Activated T-cell treated with anti-CD3 and anti-CD28 coated beads, Interleukin-2, amount 50 U/mL, for 4 hours (primary cell): Measurements from ENCODE around the gene ZNF205. TPM values are rescaled to one million over a fixed set of nuclear protein-coding genes. Genes with fewer than 3 reads are reported as not detected.
A peak's percentile ranks its signal among the peaks of the same experiment; 100 is the strongest.

Experiments used
- ATAC-seq, 2 donors: fragments of 200-7000 bp; cut with Tn5 transposase; one replicate each; pipeline ENCODE4 v1.10.0; 2021
- DNase-seq: peaks from one replicate; pipeline ENCODE4 v3.0.0-alpha.2; 2020
- H3K27me3 Mint-ChIP-seq: one replicate; pipeline ENCODE4 v1.8.0; 2021; ENCODE audit warnings: low read depth, mixed read lengths
- H3K36me3 Mint-ChIP-seq: one replicate; pipeline ENCODE4 v1.8.0; 2022; ENCODE audit warnings: mixed read lengths; ENCODE audit not compliant: insufficient read depth
- H3K4me1 Mint-ChIP-seq: one replicate; pipeline ENCODE4 v1.8.0; 2021; ENCODE audit warnings: low read depth, mixed read lengths
- H3K4me3 Mint-ChIP-seq: one replicate; pipeline ENCODE4 v1.8.0; 2021; ENCODE audit warnings: mild to moderate bottlenecking, moderate library complexity, mixed read lengths
- H3K9me3 Mint-ChIP-seq: one replicate; pipeline ENCODE4 v1.8.0; 2021; ENCODE audit warnings: mixed read lengths
- total RNA-seq, 3 donors: library from RNA; stranded (reverse); gene quantifications; one replicate each; pipeline ENCODE4 v1.2.1, GENCODE V29; 2021

Gene ZNF205
- total RNA-seq, 3 donors from 2014 or later, result 0.18 to 0.57 TPM; not detected in 1

DNA sequence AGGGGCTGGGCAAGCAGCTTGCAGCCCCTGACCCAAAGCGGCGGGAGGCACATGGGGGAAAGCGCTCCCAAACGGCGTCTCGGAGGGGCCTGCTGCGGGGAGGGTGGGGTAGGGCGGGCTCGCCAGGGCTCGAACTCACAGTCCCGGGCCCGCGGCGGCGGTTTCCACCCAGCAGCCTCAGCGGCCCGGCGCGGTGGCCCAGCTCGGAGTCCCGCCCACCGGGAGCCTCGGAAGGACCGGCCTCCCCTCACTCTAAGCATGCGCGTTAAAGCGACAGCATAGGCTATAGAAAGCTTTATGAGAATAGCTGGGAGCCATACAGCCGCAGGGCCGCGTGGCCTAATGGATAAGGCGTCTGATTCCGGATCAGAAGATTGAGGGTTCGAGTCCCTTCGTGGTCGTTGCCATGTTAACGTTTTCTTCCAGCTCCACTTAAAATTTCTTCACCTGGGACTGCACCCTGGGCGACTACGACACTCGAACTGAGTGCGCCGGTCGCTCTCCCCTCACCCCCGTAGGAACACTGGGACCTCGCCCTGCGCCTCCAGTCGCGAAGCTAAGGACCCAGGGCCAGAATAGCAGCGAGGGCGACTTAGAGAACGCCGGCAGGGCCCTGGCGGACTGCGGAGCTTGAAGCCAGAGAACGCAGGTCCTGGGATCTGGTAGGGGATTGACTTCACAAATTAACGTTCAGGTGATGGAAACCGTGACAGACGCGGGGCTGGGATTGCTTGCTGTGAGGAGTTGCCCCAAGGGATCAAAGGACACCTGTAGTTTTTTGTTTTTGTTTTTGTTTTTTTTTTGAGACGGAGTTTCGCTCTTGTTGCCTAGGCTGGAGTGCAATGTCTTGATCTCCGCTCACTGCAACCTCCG, 38.2 kb downstream of the ZNF205 start:
- Mint-ChIP-seq H3K36me3 (no peaks in the 10 kb centered on the region), H3K4me3 (peak overlapping the region; percentile 83), H3K9me3 (peaks cover 15% of the 10 kb centered on the region), H3K27me3 (peaks cover 5% of the 10 kb centered on the region), H3K4me1 (peaks cover 22% of the 10 kb centered on the region)
- peak; percentile 100 for DNase-seq
- peak; percentile 87 for ATAC-seq

DNA sequence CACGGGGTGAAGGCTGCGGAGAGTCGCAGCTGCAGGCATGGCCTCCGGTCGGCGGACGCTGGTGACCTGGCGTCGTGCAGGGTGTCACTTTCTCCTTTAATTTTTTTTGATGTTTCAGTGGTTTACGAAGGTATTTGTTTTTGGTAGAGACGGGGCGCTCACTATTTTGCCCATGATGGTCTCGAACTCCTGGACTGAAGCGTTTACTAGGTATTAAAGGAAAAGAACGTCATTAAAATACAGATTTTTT, 39.6 kb downstream of the ZNF205 start:
- H3K9me3 Mint-ChIP-seq, result peaks cover 15% of the 10 kb centered on the region
- peaks cover 22% of the 10 kb centered on the region for H3K4me1 Mint-ChIP-seq
- DNase-seq (no peak), ATAC-seq (no peak)
- H3K27me3 Mint-ChIP-seq, result peaks cover 5% of the 10 kb centered on the region
- H3K4me3 Mint-ChIP-seq, result peak overlapping the region; percentile 78
- no peaks in the 10 kb centered on the region for H3K36me3 Mint-ChIP-seq

DNA sequence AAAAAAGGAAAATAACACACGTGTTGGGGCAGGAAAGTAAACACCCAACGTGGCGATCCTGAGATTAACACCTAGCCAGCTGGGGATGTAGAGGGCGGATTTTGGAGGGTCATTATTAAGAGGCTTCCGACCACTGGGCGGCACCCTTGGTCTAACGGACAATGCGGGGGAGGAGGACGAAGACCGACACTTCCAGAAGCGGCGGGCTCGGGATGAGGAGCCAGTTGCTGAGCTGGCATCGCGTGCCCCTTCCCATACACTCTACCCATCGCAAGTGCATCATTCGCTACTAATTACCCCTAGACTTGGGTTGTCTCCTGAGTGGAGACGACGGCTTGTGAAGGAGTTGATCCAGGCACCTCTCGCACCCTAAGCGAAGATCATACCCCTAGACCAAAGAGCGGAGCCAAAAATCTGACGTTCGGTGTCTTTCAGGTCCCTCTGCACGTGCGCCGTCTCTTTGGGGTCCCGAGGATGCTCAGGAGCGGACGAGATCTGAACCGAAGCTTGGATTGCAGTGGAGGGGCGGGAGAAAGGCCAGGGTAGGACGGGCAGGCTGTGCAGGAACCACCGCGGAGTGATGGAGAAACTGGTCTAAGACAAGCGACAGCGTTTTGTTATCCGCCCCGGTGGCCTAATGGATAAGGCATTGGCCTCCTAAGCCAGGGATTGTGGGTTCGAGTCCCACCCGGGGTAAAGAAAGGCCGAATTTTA, 40.0 kb downstream of the ZNF205 start:
- H3K27me3 Mint-ChIP-seq, result peaks cover 5% of the 10 kb centered on the region
- peaks cover 22% of the 10 kb centered on the region for H3K4me1 Mint-ChIP-seq
- H3K9me3 Mint-ChIP-seq, result peaks cover 18% of the 10 kb centered on the region
- peak; percentile 5 to 18 for ATAC-seq
- peak overlapping the region; percentile 78 for H3K4me3 Mint-ChIP-seq
- peak; percentile 81 for DNase-seq
- no peaks in the 10 kb centered on the region for H3K36me3 Mint-ChIP-seq

DNA sequence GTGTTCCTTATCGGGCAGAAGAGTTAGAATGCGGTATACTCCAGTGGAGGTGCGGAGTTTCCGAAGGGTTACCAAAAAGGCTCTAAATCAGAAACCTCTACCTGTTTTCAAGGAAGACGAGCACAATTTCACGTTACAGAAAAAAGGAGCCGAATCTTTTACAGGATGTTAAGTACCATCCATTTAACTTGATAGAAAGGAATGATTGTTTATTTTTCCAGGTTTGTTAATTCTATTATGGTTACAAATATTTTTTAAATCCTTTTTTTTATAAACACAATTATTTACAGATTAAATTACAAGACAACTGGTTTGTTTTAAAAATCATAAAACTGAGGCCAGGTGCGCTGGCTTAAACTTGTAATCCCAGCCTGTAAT, 40.6 kb downstream of the ZNF205 start:
- peaks cover 22% of the 10 kb centered on the region for H3K9me3 Mint-ChIP-seq
- H3K36me3 Mint-ChIP-seq, result no peaks in the 10 kb centered on the region
- ATAC-seq (no peak), DNase-seq (no peak)
- H3K4me3 Mint-ChIP-seq, result peak overlapping the region; percentile 78
- peaks cover 5% of the 10 kb centered on the region for H3K27me3 Mint-ChIP-seq
- peaks cover 26% of the 10 kb centered on the region for H3K4me1 Mint-ChIP-seq

DNA sequence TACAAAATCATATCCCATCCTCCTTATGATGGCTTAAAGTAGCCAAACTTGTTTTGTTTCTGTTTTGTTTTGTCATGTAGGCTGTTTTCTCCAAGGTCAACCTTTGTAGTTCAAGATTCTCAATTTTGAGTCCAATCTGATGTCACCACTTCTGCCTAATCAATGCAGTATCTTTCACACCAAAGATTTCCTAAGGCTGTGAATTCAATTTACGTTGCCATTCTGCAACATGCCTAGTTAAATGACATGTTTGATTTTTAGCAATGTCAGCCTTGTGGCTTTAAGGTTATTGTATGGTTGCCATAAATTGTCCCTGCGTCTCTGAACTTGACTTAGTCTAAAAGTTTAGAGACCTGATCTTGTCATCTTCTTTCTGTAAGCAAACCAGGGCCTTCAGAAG, 42.8 kb downstream of the ZNF205 start:
- Mint-ChIP-seq H3K4me3 (no peak overlapping the region), H3K4me1 (peaks cover 36% of the 10 kb centered on the region), H3K36me3 (no peaks in the 10 kb centered on the region), H3K27me3 (peaks cover 5% of the 10 kb centered on the region), H3K9me3 (peaks cover 22% of the 10 kb centered on the region)
- no peak for DNase-seq
- no peak for ATAC-seq

DNA sequence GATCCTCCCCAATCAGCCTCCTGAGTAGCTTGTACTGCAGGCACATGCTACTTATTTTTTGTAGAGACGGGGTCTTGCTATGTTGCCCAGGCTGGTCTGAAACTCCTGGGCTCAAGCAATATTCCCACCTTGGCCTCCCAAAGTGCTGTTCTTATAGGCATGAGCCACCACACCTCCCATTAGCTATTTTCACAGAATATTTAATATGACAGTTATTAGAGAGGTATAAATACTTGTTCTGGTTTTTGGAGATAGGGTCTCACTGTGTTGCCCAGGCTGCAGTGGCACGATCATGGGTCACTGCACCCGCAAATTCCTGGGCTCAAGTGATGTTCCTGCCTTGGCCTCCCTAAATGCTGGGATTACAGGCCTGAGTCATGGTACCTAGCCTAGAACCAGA, 43.6 kb downstream of the ZNF205 start:
- Mint-ChIP-seq H3K36me3 (no peaks in the 10 kb centered on the region), H3K27me3 (peaks cover 5% of the 10 kb centered on the region), H3K9me3 (peaks cover 22% of the 10 kb centered on the region), H3K4me3 (no peak overlapping the region), H3K4me1 (peaks cover 32% of the 10 kb centered on the region)
- no peak for DNase-seq
- ATAC-seq, result no peak

DNA sequence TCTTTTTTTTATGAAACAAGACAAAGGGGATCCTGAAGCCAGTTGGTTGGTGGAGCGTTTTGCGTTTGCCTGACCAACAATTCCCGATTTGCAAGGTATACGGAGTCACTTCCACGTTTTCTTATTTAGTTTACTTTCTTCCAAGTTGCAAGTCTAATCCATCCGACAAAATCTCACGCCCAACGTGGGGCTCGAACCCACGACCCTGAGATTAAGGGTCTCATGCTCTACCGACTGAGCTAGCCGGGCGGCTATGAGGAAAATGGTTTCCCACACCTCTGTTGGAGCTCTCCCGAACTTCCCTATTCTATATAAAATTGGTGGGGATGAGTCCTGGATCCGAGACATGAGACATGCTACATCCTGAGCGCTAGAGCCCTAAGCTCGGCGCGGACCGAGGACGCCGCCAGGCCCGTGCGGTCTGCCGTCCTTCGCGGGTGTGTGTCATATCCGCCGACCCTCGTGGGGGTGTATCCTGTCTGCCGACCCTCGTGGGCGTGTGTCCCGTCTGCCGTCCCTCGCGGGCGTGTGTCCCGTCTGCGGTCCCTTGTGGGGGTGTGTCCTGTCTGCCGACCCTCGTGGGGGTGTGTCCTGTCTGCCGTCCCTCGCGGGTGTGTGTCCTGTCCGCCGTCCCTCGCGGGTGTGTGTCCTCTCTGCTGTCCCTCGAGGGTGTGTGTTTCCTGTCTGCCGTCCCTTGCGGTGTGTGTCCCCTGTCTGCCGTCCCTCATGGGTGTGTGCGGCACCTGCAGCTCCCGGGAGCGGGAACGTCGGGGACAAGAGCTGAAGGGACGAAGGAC, 45.0 kb downstream of the ZNF205 start:
- peak; percentile 5 to 23 for ATAC-seq

DNA sequence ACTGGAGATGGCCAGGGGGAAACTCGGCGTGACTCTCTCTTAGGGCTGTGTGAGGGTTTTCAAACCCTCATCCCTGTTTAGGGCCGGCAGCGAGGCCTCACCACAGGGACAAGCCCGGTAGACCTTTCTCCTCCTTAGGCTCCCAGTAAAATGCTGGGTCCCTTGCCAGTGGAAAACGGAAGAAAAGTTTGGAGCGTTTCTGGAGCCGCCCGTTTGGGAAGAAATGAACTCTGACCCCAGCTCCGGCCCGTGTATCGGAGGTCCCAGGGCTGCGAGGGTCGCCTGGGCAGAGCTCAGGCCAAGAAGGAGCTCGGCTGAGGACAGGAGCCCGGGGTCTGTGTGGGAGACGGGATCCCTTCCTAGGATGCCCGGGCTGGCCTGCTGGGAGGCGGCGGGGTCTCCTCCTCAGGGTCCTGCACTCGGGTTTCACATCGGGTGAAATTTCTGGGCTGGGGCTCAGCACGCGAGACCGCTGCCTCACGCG, 45.7 kb downstream of the ZNF205 start:
- Mint-ChIP-seq H3K4me1 (peaks cover 21% of the 10 kb centered on the region), H3K4me3 (peak overlapping the region; percentile 79), H3K27me3 (no peaks in the 10 kb centered on the region), H3K36me3 (no peaks in the 10 kb centered on the region), H3K9me3 (peaks cover 15% of the 10 kb centered on the region)
- peak; percentile 12 to 18 for ATAC-seq
- peak; percentile 23 for DNase-seq

More for the DNA sequence above, 45.0 kb downstream of the ZNF205 start:
- H3K4me1 Mint-ChIP-seq, result peaks cover 25% of the 10 kb centered on the region
- H3K9me3 Mint-ChIP-seq, result peaks cover 20% of the 10 kb centered on the region
- H3K4me3 Mint-ChIP-seq, result peak overlapping the region; percentile 79
- H3K27me3 Mint-ChIP-seq, result peaks cover 4% of the 10 kb centered on the region
- DNase-seq, result peak; percentile 47
- H3K36me3 Mint-ChIP-seq, result no peaks in the 10 kb centered on the region

DNA sequence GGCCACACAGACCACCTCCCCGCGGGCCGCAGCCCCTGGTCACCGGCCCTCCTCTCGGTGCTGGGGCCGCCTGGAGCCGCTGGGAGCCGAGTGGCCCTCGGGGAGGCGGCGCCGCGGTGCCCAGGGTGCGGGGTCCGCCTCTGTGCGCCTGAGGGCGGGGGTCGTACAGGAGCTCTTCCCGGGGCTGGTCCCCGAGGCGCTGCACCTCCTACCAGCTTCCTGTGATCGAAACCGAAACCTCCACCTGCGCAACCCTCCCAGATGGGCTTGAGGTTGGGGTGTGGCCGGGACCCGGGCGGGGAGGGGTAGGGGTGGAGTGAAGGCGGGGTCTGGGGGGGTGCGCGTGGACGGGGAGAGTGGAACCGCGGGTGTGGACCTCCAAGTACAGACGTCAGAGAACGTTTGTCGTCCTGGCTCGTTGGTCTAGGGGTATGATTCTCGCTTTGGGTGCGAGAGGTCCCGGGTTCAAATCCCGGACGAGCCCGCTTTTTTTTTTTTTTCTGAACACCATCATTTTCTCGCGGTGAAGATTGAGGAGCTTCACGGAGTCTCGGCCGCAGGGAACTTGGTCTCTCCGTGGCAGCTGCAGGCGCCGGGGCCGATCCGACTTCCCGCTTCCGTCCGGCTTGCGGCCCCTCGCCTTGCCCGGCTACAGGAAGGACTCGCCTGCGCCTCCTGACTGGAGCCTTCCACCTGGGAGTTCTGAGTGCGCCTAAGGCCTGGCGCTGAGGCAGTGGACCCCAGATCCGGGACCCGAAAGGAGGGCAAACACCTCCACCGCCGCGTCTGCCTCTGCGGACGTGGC, 46.3 kb downstream of the ZNF205 start:
- Mint-ChIP-seq H3K4me1 (peaks cover 22% of the 10 kb centered on the region), H3K4me3 (peak overlapping the region; percentile 86), H3K27me3 (no peaks in the 10 kb centered on the region), H3K9me3 (peaks cover 15% of the 10 kb centered on the region), H3K36me3 (no peaks in the 10 kb centered on the region)
- DNase-seq, result peak; percentile 96
- ATAC-seq, result peak; percentile 81 to 85

DNA sequence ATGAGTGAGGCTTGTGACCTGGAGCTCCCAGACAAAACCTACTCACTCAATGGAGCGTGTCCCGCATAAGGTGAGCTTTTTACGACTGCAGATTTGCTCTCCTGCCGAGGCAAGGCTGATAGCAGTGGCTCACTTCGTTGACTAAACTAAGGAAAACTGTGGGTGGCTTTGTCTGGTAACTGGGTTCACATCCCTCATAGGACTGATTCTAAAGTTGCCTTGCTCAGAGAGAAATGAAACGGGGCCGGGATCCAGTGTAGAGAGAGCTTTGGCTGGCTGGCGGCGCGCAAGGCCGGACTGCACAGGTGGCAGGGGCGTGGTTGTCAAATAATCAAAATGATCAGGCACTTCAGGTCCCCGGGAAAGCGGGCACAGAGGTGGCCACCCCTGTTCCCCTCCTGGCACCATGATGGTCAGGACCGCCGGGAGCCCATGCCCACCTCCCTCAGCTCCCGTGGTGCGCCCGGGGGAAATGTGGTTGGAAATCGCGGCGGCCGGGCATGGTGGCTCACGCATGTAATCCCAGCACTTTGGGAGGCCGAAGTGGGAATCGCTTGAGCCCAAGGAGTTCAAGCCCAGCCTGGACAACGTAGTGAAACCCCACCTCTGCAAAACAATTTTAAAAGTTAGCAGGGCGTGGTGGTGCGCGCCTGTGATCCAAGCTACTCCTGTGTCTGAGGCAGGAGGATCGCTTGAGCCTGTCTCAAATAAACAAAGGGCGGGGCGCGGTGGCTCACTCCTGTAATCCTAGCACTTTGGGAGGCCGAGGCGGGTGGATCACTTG, 49.0 kb downstream of the ZNF205 start:
- H3K27me3 Mint-ChIP-seq, result no peaks in the 10 kb centered on the region

DNA sequence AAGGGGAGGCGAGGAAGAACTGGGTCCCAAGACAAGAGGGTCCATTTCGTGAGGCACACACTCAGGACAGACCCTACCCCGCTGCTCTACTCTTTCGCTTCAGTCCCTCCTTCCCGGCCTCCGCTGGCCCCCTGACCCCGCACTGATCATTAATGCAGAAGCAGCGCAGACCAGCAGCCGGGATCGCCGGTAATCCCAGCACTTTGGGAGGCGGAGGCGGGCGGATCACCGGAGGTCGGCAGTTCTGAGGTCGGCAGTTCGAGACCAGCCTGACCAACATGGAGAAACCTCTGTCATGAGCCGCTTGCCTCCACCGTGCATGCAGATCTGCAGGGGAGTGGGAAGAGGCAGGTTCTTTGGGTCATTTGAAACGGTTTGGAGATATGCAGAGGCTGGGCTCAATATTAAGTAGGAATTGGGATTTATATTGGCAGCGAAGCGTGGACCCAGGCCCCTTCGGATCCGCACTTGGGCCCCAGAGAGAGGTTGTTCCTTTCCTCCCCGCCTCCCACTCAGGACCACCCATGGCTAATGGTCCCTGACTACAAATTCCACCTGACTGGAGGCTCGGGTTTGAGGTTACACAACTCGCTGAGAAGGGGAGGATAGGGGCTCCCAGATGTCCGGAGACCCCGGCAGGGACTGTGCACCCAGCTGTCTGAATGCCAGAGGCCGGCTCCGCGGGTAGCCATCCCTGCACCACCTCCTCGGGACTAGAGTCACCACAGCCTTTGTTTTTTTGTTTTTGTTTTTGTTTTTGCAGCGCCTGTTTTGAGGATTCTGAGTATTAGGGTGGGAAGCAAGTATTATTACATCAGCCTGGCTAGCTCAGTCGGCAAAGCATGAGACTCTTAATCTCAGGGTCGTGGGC, 52.0 kb downstream of the ZNF205 start:
- H3K36me3 Mint-ChIP-seq, result no peaks in the 10 kb centered on the region
- H3K4me1 Mint-ChIP-seq, result peaks cover 16% of the 10 kb centered on the region
- DNase-seq (no peak), ATAC-seq (no peak)
- H3K9me3 Mint-ChIP-seq, result no peaks in the 10 kb centered on the region
- H3K4me3 Mint-ChIP-seq, result no peak overlapping the region
- no peaks in the 10 kb centered on the region for H3K27me3 Mint-ChIP-seq

More for the DNA sequence above, 49.0 kb downstream of the ZNF205 start:
- DNase-seq, result no peak
- Mint-ChIP-seq H3K4me3 (no peak overlapping the region), H3K9me3 (peaks cover 8% of the 10 kb centered on the region), H3K4me1 (peaks cover 28% of the 10 kb centered on the region), H3K36me3 (no peaks in the 10 kb centered on the region)
- no peak for ATAC-seq

DNA sequence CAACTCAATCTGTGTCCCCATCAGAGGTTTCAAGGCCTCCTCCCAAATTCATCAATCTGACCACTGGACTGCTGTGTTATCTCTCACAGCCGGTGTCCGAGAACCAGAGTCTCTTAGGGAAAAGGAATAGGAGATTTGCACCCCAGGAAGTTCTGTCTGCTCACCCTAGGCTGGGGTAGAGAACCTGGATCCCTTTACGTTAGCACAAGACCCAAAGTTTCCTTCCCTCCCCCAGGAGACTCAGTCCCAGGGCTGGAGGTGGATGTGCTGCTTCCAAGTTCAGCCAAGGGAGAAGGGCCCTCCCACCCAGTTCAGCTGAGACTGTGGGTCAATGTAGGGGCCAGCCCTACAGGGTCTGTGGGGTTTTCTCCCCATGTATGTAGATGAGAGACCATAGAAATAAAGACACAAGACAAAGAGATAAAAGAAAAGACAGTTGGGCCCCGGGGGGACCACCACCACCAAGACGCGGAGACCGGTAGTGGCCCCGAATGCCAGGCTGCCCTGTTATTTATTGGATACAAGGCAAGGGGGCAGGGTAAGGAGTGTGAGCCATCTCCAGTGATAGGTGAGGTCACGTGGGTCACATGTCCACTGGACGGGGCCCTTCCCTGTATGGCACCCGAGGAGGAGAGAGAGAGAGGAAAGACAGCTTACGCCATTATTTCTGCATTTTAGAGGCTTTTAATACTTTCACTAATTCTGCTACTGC, 52.9 kb downstream of the ZNF205 start:
- no peaks in the 10 kb centered on the region for H3K36me3 Mint-ChIP-seq
- peaks cover 8% of the 10 kb centered on the region for H3K4me1 Mint-ChIP-seq
- DNase-seq (no peak), ATAC-seq (peak in 1 of 2 donors; percentile 19)
- H3K4me3 Mint-ChIP-seq, result peak overlapping the region; percentile 56
- H3K9me3 Mint-ChIP-seq, result no peaks in the 10 kb centered on the region
- no peaks in the 10 kb centered on the region for H3K27me3 Mint-ChIP-seq
